ENCODE data around the gene GNB1L. TPM values are rescaled to one million over a fixed set of nuclear protein-coding genes. Genes with fewer than 3 reads are reported as not detected.
"Not testable (repeated sequence)": the region's sequence is repeated elsewhere in the genome, so short reads cannot be mapped to it uniquely, and the experiment has no call there.

GNB1L gene
- polyA plus RNA-seq, 4 donors: 2.8 to 6.6 (median 5.3) TPM

- no peak for DNase-seq (ENCODE audit: low read depth in 4 of 4, low spot score in 2 of 4)
These were observed 36.0 kb upstream of the GNB1L start for GRCh38 chr22:19890502-19891316.

GRCh38 chr22:19889951-19890350 lies 35.3 kb upstream of the GNB1L start:
- no peak for DNase-seq (ENCODE audit: low read depth in 4 of 4, low spot score in 2 of 4)

- no peak for DNase-seq (ENCODE audit: low read depth in 4 of 4, low spot score in 2 of 4)
These were observed 33.6 kb upstream of the GNB1L start for GRCh38 chr22:19888131-19888746.

- no peak for DNase-seq (ENCODE audit: low read depth in 4 of 4, low spot score in 2 of 4)
These were observed 32.7 kb upstream of the GNB1L start for GRCh38 chr22:19887256-19887985.

GRCh38 chr22:19886605-19887255 lies 32.1 kb upstream of the GNB1L start:
- no peak for DNase-seq (ENCODE audit: low read depth in 4 of 4, low spot score in 2 of 4)

GRCh38 chr22:19885841-19886592 lies 31.3 kb upstream of the GNB1L start:
- DNase-seq (ENCODE audit: low read depth in 4 of 4, low spot score in 2 of 4): no peak

GRCh38 chr22:19884954-19885751 lies 30.5 kb upstream of the GNB1L start:
- no peak for DNase-seq (ENCODE audit: low read depth in 4 of 4, low spot score in 2 of 4)

- no peak for DNase-seq (ENCODE audit: low read depth in 4 of 4, low spot score in 2 of 4)
These were observed 29.7 kb upstream of the GNB1L start for GRCh38 chr22:19884161-19884953.

GRCh38 chr22:19883446-19883845 lies 28.8 kb upstream of the GNB1L start:
- DNase-seq (ENCODE audit: low read depth in 4 of 4, low spot score in 2 of 4): not testable (repeated sequence)

GRCh38 chr22:19882446-19883381 lies 28.0 kb upstream of the GNB1L start:
- no peak for DNase-seq (ENCODE audit: low read depth in 4 of 4, low spot score in 2 of 4)

- peak in 3 of 4 donors; percentile 53 to 65 (median 53) for DNase-seq (ENCODE audit: low read depth in 4 of 4, low spot score in 2 of 4)
These were observed 26.3 kb upstream of the GNB1L start for GRCh38 chr22:19880786-19881569.

- DNase-seq (ENCODE audit: low read depth in 4 of 4, low spot score in 2 of 4): no peak
These were observed 25.5 kb upstream of the GNB1L start for GRCh38 chr22:19879992-19880785.

GRCh38 chr22:19879643-19879991 lies 24.9 kb upstream of the GNB1L start:
- DNase-seq (ENCODE audit: low read depth in 4 of 4, low spot score in 2 of 4): no peak

GRCh38 chr22:19879246-19879570 lies 24.5 kb upstream of the GNB1L start:
- DNase-seq (ENCODE audit: low read depth in 4 of 4, low spot score in 2 of 4): no peak

GRCh38 chr22:19878461-19879245 lies 24.0 kb upstream of the GNB1L start:
- DNase-seq (ENCODE audit: low read depth in 4 of 4, low spot score in 2 of 4): no peak
